Nucleus accumbens (tissue), 56 donors: ENCODE data around the gene CXCL12.

Experiments used
- DNase-seq, 56 donors: peaks; one replicate each; lab custom pipeline; 2025; lab: John Stamatoyannopoulos, UW

The CXCL12 gene

GRCh38 chr10:44368637-44369036 is 16.3 kb downstream of the CXCL12 start:
- DNase-seq = no peak

DNA sequence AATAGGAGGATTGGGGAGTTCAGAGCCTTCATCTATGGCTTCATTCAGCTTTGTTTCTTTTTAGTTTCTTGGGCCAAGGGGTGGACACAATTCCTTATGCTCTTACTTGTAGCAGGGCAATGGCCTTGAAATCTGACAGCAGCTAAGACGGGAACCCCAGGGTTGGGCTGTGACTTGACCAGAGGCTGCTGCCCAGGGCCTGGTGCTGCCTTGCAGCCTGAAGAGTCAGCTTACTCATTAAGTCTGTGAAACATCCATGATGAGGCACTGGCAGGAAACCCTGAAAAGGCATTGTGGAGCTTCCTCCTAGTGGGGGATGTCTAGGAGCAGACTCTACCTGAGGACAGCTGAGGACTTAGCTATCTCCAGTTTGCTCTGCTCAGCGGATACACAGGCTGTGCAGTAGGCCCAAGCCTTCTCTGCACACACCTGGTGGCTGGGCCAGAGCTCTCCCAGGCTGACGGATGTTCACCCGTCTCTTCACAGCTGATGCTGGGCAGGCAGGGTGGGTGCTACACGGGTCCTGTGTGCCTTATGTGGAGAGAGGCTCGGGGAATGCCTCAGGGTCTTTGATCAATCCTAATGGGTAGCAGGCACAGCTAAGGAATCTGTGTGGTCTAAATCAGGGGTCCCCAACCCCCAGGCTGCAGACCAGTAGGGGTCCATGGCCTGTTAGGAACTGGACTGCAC is 17.8 kb downstream of the CXCL12 start:
- DNase-seq = no peak

- no peak for DNase-seq
These were observed 20.3 kb downstream of the CXCL12 start for GRCh38 chr10:44364566-44364965.

- DNase-seq = no peak
These were observed 21.2 kb downstream of the CXCL12 start for GRCh38 chr10:44363716-44364115.

DNA sequence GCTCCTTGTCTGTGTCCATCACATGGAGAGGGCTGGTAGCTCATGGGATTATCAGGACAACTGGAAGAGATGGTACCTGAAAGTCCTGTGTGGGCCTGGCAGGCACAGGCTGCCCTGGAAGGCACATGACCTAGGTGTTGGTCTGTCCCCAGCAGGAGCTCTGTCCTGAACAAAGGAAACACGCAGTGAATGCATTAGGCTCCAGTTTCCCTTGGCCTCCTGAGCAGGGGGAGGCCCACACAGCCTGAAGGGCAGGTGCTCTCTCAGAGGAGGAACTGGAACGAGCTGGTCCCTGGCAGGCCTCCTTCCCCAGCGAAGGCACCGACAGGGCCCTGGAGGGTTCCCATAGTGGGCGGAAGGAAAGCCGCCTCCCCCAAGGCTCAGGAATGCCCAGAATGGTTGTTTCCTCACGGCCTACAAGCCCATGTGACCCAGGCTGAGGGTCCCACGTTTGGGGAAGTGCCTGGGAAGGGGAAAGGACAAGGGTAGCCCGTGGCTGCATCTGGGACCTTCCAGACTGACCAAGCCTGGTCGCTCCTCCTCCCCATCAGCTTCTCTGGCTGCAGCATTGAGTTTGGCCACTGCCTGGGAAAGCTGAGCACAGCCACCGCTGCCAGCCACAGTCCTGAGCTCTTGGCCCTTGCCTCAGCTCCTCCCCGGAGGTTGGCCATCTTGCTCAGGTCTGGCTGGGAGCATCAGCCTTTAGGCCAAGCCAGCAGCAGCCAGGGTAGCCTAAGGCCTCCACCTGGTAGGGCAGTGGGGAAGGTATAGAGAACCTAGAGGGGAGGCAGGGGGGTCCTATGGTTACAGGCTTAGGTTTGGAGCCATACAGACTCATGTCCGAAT is 21.8 kb downstream of the CXCL12 start:
- no peak for DNase-seq

- DNase-seq = no peak
These were observed 23.8 kb downstream of the CXCL12 start for GRCh38 chr10:44361109-44361508.

GRCh38 chr10:44358080-44358771 is 26.7 kb downstream of the CXCL12 start:
- DNase-seq = no peak

DNA sequence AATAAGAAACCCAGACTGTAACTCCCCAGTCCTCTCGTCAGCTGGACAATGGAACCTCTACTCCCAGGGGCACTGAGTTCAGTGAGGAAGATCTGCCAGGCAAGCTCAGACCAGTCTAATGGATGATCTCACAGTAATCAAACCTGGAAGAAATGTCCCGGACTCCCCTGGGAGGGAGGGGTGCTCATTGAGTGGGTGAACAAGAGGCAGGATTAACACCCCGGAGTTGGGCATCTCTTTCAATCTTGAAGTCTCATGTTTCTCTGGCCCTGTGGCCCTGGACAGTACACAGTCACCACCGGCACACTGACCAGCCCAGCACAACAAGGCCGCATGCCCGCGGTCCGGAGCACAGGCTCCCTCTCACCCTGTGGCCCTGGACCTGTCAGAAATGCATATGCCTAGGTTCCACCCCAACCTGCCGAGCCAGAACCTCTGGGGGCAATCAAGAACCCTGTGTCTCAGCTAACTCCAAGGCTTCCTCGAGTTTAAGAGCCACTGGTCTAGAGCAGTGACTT is 27.8 kb downstream of the CXCL12 start:
- DNase-seq = no peak

DNA sequence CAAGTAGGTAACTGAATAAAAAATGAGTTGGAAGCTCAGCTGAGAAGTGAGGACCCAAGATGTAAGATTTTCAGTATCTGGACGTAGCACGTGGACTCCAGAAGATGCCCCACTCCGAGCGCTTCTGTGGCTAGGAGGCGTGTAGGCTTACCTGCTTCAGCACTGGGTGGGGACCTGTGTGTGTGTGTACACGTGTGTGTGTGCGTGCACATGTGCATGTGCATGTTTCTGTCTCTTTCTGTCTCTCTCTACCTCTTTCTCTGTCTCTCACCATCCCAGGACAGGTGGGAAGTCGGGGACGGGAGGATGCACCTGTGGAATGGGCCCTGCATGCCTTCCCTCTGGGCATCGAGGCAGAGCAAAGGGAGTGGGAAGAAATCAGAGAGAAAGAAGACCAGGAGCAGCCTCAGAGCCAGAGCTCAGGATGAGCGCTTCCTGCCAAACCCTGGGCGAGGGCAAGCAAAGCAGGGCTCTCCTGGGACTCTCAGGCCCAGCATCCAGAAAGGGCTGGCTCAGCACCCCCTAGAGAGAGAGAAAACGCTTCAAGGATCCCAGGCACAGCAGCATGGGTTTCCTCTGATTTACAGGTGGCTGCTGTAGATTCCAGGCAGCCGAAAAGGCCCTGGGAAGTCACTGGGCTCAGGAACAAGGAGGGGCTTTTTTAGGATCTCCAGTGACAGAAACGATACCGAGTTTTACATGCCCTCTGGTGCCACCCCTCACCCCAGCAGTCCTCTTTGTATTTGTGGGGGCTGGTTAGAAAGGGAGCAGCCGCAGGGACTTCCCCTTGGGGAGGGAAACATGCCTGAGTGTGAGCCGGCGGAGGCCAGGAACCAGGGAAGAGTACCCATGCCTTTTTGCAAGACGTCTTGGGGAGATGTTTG is 28.5 kb downstream of the CXCL12 start:
- DNase-seq = no peak

GRCh38 chr10:44355630-44356029 is 29.3 kb downstream of the CXCL12 start:
- no peak for DNase-seq

- no peak for DNase-seq
These were observed 30.1 kb downstream of the CXCL12 start for GRCh38 chr10:44354771-44355170.

DNA sequence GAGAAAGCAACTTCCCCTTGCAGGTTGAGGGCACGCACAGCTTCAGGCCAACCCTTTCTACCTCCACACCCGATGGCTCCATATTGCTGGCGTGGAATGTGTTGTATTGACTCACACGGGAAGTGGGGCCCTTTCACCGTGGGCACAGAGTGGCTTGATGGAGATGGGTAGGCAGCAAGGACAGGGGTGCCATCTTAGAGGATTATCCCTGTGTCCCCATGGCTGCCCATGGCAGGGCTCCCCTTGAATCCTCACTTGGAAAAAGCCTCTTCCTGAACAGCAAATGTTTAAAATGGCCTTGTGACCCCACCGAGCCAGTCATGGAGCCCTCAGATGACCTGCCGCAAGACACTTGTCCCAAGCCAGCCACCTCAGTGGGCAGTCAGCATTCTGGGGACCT is 31.2 kb downstream of the CXCL12 start:
- DNase-seq = no peak

GRCh38 chr10:44353128-44353390 is 31.8 kb downstream of the CXCL12 start:
- no peak for DNase-seq

DNA sequence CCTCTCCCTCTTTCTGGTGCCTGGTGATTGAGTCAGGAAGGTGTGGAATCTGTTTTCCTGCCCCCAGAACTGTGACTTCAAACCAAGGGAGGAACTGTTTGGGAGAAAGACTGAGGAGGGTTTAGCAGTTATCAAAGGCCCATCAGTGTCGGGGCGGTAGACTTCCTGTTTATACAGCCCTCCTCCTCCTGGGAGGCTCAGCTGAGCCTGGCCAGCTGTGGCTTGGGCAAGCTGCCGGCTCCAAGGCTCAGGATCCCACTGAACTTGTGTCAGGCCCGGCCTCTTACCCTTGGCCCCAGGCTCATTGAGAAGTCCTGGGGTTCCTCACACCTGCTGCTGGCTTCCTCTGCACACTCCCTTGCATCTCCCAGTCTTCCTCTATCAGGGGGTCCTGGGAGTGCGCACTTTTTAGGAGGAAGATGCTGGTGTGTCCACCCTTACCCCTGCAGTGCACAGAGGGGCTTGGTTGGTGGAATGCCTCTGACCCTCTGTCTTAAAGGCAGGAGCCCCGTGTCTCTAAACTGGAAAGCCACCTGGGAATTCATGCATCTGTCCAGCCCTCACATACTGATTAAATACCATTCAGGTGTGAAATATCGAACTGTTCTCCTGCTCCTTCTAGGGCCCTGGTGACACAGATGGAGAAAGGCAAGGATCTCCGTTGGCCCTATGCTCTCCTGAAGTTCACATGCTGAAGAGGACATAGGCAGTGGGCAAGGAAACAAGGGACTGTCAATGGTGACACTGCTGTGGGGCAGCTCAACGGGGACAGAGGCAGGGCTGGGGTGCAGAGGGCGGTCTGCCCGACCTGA is 32.4 kb downstream of the CXCL12 start:
- peak in 1 of 56 donors; percentile 6 for DNase-seq

- no peak for DNase-seq
These were observed 36.4 kb downstream of the CXCL12 start for GRCh38 chr10:44348496-44348895.

DNA sequence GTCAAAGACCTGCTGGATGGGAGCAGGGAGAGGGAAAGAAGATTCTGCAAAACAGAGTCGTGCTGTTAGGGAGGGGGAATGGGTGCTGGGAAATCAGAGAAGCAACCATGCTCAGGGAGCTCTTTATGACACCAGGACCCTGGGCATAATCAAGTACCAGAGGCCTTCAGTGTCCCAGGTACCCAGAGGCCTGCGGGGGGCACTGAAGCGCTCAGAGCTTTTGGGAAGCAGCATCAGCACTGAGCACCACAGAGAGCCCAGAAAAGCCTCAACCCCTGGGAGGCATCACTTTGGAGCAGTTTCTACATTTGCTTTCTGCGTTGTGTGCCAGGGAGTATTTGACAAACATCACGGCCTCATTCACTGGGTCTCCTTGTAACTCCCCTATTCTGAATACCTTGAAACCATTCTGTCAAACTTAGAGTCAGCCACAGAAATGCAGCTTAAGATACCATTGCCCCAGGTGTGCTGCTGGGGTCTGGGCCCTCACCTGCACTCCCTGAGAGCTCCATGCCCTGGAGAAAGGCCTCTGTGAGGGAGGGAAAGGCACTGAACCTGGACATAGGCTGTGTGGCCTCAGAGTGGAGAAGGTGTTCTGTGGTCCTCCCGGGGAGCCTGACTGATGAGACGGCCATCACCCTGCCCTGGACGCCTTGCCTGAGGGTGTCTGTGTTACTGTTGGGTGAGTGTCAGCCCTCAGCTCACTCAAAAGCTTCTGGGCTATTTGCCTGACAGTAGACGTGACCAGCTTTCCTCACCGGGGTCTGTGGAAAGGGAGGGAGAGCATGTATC is 37.1 kb downstream of the CXCL12 start:
- DNase-seq = no peak

- no peak for DNase-seq
These were observed 40.2 kb downstream of the CXCL12 start for GRCh38 chr10:44344727-44345126.

- DNase-seq = peak in 2 of 56 donors; percentile 9 to 15
These were observed 41.1 kb downstream of the CXCL12 start for GRCh38 chr10:44343843-44344242.

- DNase-seq = no peak
These were observed 43.0 kb downstream of the CXCL12 start for GRCh38 chr10:44341886-44342285.
